ENCODE results near the gene ROGDI. TPM values are rescaled to one million over a fixed set of nuclear protein-coding genes. Genes with fewer than 3 reads are reported as not detected.

Gene ROGDI
- total RNA-seq, 1 experiment from 2014 or later, result 36.4 TPM

DNA sequence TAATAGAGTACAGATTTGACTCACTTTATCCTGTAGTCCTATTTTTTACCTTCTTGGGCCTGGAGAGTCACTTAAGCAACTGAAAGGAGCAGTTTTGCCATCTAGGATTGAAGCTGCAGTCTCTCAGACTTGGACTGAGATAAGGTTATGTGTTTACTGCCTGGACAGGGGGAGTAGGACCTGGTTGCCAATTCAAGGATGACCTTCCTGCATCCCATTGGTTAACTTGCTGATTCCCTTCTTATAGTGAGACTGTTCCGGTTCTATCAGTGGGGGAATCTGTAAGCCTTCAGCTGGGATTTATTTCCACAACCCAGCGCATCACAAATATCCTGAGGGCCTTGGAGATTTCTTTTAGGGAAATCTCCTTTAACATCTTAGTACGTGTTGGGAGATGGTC, 47.8 kb upstream of the ROGDI start:
- Histone ChIP-seq H3K4me1 (ENCODE audit: insufficient read depth, low read length) (peaks cover 3% of the 10 kb centered on the region), H3K27ac (ENCODE audit: insufficient read length, low read depth, low read length) (no peak overlapping the region), H3K79me1 (ENCODE audit: insufficient read depth, low read depth, low read length, poor library complexity, severe bottlenecking) (peaks cover 11% of the 10 kb centered on the region), H3K23ac (ENCODE audit: insufficient read length, low read depth, low read length) (no peak overlapping the region), H3K18ac (ENCODE audit: insufficient read length, low read depth, low read length) (no peak overlapping the region), H3K4me2 (ENCODE audit: insufficient read depth, insufficient read length, low read length) (no peak overlapping the region), H3T11ph (ENCODE audit: low read length) (no peak overlapping the region), H4K8ac (replicated peaks; ENCODE audit: insufficient read length, low read depth, low read length) (no peak overlapping the region), H4K20me1 (ENCODE audit: control insufficient read depth, insufficient read depth, insufficient read length) (no peaks in the 10 kb centered on the region), H3K4ac (ENCODE audit: low read depth, low read length) (no peak overlapping the region), H2BK12ac (ENCODE audit: insufficient read length, low read depth, low read length) (no peak overlapping the region), H2AFZ (ENCODE audit: low read length) (no peak overlapping the region), H2BK5ac (ENCODE audit: insufficient read length, low read length) (no peak overlapping the region), H2BK120ac (ENCODE audit: low read depth, low read length, poor library complexity, severe bottlenecking) (no peak overlapping the region), H3K9me3 (ENCODE audit: control insufficient read depth, low read depth, low read length) (no peaks in the 10 kb centered on the region), H4K91ac (ENCODE audit: insufficient read length, low read depth, low read length) (no peak overlapping the region), H4K5ac (ENCODE audit: insufficient read length, low read depth, low read length) (no peak overlapping the region), H3K9ac (ENCODE audit: extremely low read depth, insufficient read length, low read length) (no peak overlapping the region), H2BK15ac (ENCODE audit: low read depth, low read length) (no peak overlapping the region), H3K27me3 (ENCODE audit: insufficient read depth, low read length) (no peaks in the 10 kb centered on the region), H3K14ac (ENCODE audit: insufficient read depth, low read length) (no peak overlapping the region), H2BK20ac (ENCODE audit: low read depth, low read length, poor library complexity, severe bottlenecking) (no peak overlapping the region), H3K23me2 (ENCODE audit: insufficient read length, low read depth, low read length, poor library complexity, severe bottlenecking) (peaks cover 17% of the 10 kb centered on the region), H3K79me2 (ENCODE audit: insufficient read depth, low read length) (peaks cover 30% of the 10 kb centered on the region), H3K56ac (ENCODE audit: insufficient read length, low read depth, low read length) (no peak overlapping the region), H2AK5ac (ENCODE audit: insufficient read length, low read length) (no peak overlapping the region)
- DNase-seq, result no peak
- WGBS (ENCODE audit: extremely low coverage, insufficient read length, low lambda C conversion rate), result no CpG with 5 or more reads among the region's 3 CpGs
- H3K9me3 Mint-ChIP-seq, result no peaks in the 10 kb centered on the region
- H3K27me3 Mint-ChIP-seq (ENCODE audit: low read depth), result no peaks in the 10 kb centered on the region
- TF ChIP-seq, protein P1, sequence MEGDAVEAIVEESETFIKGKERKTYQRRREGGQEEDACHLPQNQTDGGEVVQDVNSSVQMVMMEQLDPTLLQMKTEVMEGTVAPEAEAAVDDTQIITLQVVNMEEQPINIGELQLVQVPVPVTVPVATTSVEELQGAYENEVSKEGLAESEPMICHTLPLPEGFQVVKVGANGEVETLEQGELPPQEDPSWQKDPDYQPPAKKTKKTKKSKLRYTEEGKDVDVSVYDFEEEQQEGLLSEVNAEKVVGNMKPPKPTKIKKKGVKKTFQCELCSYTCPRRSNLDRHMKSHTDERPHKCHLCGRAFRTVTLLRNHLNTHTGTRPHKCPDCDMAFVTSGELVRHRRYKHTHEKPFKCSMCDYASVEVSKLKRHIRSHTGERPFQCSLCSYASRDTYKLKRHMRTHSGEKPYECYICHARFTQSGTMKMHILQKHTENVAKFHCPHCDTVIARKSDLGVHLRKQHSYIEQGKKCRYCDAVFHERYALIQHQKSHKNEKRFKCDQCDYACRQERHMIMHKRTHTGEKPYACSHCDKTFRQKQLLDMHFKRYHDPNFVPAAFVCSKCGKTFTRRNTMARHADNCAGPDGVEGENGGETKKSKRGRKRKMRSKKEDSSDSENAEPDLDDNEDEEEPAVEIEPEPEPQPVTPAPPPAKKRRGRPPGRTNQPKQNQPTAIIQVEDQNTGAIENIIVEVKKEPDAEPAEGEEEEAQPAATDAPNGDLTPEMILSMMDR (conservative IDR thresholded peaks at IDR 0.05), result no peak
- H3K4me3 Mint-ChIP-seq, result peak overlapping the region; percentile 12 to 47; a peak in 2 of 5 replicates
- H3K36me3 Mint-ChIP-seq (ENCODE audit: insufficient read depth in 1 of 3, low read depth in 3 of 3), result peaks cover 23 to 42% (median 37%) of the 10 kb centered on the region in 3 experiments
- H3K27ac Mint-ChIP-seq, result no peak overlapping the region
- peaks cover 24 to 31% of the 10 kb centered on the region in 2 experiments for H3K4me1 Mint-ChIP-seq
